Measurements from ENCODE around the gene PATE1.

- TF ChIP-seq CTCF (conservative IDR thresholded peaks at IDR 0.05; ENCODE audit: low read depth, low read length) (no peak), EZH2 (IDR thresholded peaks at IDR 0.05; ENCODE audit: low read length, unreplicated experiment) (no peak)
Observed at GRCh38 chr11:125777309-125777708, 31.2 kb downstream of the PATE1 start.
